HG03565 (cell line): ENCODE data around the gene DNAJC11.

Experiments
- ATAC-seq: cut with Tn5 transposase; IDR thresholded peaks from one replicate; pipeline ENCODE4 v1.9.1; 2021; ENCODE audit warnings: mild to moderate bottlenecking, moderate library complexity; ENCODE audit not compliant: unreplicated experiment

The DNAJC11 gene

DNA sequence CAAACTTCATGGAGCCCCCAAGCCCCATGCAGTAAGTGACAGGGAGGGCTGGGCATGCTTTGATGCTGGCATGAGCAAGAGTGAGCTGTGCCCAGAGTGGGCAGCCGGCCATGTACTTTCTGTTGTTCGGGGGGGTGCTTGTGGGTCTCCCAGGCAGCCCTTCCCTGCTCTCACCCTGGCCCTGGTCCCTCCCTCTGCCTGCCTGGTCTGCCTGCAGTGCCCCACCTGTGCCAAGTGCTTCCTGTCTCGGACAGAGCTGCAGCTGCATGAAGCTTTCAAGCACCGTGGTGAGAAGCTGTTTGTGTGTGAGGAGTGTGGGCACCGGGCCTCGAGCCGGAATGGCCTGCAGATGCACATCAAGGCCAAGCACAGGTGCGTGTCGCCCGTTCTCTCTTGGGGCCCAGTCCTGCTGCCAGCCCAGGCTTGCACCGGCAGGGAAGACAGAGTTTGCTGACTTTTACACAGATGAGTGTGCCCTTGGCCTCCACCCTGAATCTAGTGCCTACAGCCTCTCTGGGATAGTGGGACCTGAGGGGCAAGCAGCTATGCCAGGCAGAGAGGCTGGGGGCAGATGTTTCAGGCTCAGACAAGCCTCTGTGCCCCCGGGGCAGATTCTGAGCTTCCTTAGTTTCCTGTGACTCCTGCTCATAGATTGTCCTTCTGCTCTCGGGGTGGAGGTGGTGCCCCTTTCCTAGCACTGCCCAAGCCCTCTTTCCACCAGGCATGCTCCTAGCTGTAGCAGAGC, 114.2 kb downstream of the DNAJC11 start:
- no peak for ATAC-seq

- ATAC-seq: no peak
Measured at GRCh38 chr1:6586404-6586816, 115.2 kb downstream of the DNAJC11 start.

GRCh38 chr1:6585841-6586240, 115.8 kb downstream of the DNAJC11 start:
- no peak for ATAC-seq

DNA sequence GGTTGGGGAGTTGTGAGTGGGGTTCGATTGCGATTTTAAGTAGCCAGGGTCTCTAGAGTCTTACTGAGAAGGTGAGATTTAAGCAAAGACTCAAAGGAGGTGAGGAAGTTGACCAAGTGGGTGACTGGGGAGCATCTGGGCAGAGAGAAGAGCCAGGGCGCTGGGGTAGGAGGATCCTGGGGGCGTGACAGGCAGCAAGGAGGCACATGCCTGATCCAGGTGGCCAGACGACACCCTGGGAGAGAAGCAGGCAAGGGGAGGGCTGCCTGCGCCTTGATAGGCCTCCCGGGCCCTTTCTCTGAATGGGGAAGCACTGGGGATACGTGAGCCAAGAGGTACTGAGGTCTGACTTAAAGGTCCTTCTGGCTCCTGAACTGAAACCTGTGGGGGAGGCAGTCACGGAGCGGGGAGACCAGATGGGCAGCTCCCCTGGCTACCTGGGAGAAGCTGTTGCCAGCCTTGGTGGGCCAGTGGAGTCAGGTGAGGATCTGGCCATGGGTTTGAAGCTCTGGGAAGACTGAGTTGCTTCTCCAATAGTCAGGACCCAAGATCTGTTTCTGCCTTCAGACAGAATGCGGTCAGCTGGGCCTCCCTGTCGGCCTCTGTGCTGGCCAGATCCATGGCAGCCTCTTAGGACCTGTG, 116.4 kb downstream of the DNAJC11 start:
- ATAC-seq: no peak
